PC-3 (cell line): Measurements from ENCODE around the gene ATP2A1. TPM values are rescaled to one million over a fixed set of nuclear protein-coding genes. Genes with fewer than 3 reads are reported as not detected.

Source experiments
- ATAC-seq: fragments of 200-7000 bp; cut with Tn5 transposase; 2 replicates; pipeline ENCODE4 v1.9.1; 2020; ENCODE audit warnings: mild to moderate bottlenecking, moderate library complexity
- BruUV-seq: library from RNA; stranded (reverse); fragments of 400-500 nt; replicated peaks from 2 replicates; lab custom pipeline; 2021; lab: Mats Ljungman, UMichigan
- CTCF ChIA-PET: fragments of 300-600 bp; sonication (Branson Sonifier 250); formaldehyde crosslinking; loops from one replicate; lab custom pipeline; 2022; ENCODE audit warnings: antibody characterized with exemption; lab: Charles Lee
- POLR2A ChIA-PET: fragments of 300-600 bp; sonication (Branson Sonifier 250); formaldehyde crosslinking; loops from one replicate; lab custom pipeline; 2022; ENCODE audit warnings: antibody characterized with exemption; ENCODE audit not compliant: unreplicated experiment; lab: Charles Lee
- DNase-seq: peaks from one replicate; pipeline ENCODE4 v3.0.0-alpha.2; 2015
- H2AFZ ChIP-seq: fragments of 300-600 bp; sonication (generic); 2 replicates; pipeline ENCODE4 v1.6.0; 2016; ENCODE audit warnings: antibody characterized with exemption, low read length
- H3F3A ChIP-seq: fragments of 300-600 bp; sonication (generic); one replicate; pipeline ENCODE4 v1.6.0; 2017; ENCODE audit warnings: antibody characterized with exemption, low read length, control low read depth, mild to moderate bottlenecking; ENCODE audit not compliant: unreplicated experiment
- H3K27ac ChIP-seq: fragments of 300-600 bp; sonication (generic); 2 replicates; pipeline ENCODE4 v1.5.1; 2016; ENCODE audit warnings: mild to moderate bottlenecking, low read length
- H3K27me3 ChIP-seq: fragments of 300-600 bp; sonication (generic); 2 replicates; pipeline ENCODE4 v1.6.1; 2016; ENCODE audit warnings: low read length, mixed read lengths
- H3K36me3 ChIP-seq: fragments of 300-600 bp; sonication (generic); 2 replicates; pipeline ENCODE4 v1.6.1; 2016; ENCODE audit warnings: low read depth, mixed run types, low read length, mixed read lengths
- H3K4me1 ChIP-seq: fragments of 300-600 bp; sonication (generic); 2 replicates; pipeline ENCODE4 v1.5.1; 2016; ENCODE audit warnings: low read length; ENCODE audit not compliant: insufficient read depth
- H3K4me2 ChIP-seq: fragments of 300-600 bp; sonication (generic); 2 replicates; pipeline ENCODE4 v1.6.0; 2016; ENCODE audit warnings: low read length
- H3K4me3 ChIP-seq: fragments of 300-600 bp; sonication (generic); 2 replicates; pipeline ENCODE4 v1.5.1; 2016; ENCODE audit warnings: mild to moderate bottlenecking, low read length, mixed read lengths
- H3K79me2 ChIP-seq: fragments of 300-600 bp; sonication (generic); 2 replicates; pipeline ENCODE4 v1.6.1; 2017; ENCODE audit warnings: low read length, mixed read lengths
- H3K9ac ChIP-seq: fragments of 300-600 bp; sonication (generic); 2 replicates; pipeline ENCODE4 v1.6.0; 2016; ENCODE audit warnings: mild to moderate bottlenecking, low read length
- H3K9me2 ChIP-seq: fragments of 300-600 bp; sonication (generic); replicated peaks from 2 replicates; pipeline ENCODE4 v1.6.1; 2016; ENCODE audit warnings: mixed run types, low read length, mixed read lengths
- H3K9me3 ChIP-seq: fragments of 300-600 bp; sonication (generic); 2 replicates; pipeline ENCODE4 v1.6.1; 2016; ENCODE audit warnings: low read length, mixed read lengths
- H4K20me1 ChIP-seq: fragments of 300-600 bp; sonication (generic); 2 replicates; pipeline ENCODE4 v1.6.1; 2016; ENCODE audit warnings: low read length, mixed read lengths
- EZH2 ChIP-seq: fragments of 300-600 bp; sonication (generic); IDR thresholded peaks from one replicate; pipeline ENCODE4 v1.6.1; 2017; ENCODE audit warnings: antibody characterized with exemption, mild to moderate bottlenecking, low read length; ENCODE audit not compliant: unreplicated experiment
- EZH2phosphoT487 ChIP-seq: fragments of 300-600 bp; sonication (generic); IDR thresholded peaks from 2 replicates; pipeline ENCODE4 v1.6.1; 2018; ENCODE audit warnings: mild to moderate bottlenecking, antibody characterized with exemption, low read length, borderline replicate concordance
- intact Hi-C: fragments of 100-400 bp; cut with micrococcal nuclease; formaldehyde crosslinking; loops from 2 replicates; pipeline ENCODE4 v1.9.0; 2023
- total RNA-seq: library from RNA; depleted of rRNA; stranded (reverse); fragments of >200 nt; gene quantifications from 2 replicates; pipeline ENCODE4 v1.2.3, GENCODE V29; 2014
- TF ChIP-seq, protein P1 (sequence below): fragments of 300-600 bp; sonication (generic); conservative IDR thresholded peaks from 2 replicates; pipeline ENCODE4 v1.5.1; 2017; ENCODE audit warnings: antibody characterized with exemption, low read depth, mild to moderate bottlenecking, low read length

Gene ATP2A1
- total RNA-seq, 1 experiment from 2014 or later = 0.87 TPM

DNA sequence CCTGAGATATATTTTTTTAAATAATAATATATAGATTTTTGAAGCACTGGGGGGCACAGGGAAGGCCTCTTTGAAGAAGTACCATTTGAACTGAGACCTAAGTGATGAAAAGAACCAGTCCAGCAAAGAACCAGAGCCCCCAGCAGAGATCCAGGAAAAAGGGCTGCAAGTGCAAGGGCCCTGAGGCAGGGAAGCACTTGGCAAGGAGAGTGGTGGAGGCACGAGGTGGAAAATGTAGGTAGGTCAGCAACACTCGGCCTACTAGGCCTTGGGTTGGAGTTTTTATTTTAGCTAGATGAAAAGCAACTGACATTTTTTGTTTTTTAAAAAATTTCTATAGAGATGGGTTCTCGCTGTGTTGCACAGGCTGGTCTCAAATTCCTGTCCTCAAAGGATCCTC is 51.9 kb downstream of the ATP2A1 start:
- no peaks in the 10 kb centered on the region for H3K4me1 ChIP-seq
- BruUV-seq = no TSS peak

DNA sequence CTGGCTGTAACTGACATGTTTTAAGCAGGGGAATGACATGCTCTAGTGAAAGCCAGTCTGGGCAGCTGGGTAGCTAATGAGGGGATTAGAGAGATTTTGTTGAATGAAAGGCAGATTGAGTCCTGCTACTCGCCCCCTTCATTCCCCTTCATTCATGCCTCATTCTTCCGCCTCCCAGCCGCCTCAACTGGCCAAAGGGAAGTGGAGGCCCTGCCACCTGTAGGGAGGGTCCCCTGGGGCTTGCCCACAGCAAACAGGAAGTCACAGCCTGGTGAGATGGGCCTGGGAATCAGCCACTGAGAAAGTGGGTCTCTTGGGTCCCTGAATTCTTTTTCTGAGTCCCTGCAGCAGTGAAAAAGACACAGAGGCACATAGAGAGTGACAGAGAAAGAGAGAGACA is 52.4 kb downstream of the ATP2A1 start:
- TF ChIP-seq, protein P1, sequence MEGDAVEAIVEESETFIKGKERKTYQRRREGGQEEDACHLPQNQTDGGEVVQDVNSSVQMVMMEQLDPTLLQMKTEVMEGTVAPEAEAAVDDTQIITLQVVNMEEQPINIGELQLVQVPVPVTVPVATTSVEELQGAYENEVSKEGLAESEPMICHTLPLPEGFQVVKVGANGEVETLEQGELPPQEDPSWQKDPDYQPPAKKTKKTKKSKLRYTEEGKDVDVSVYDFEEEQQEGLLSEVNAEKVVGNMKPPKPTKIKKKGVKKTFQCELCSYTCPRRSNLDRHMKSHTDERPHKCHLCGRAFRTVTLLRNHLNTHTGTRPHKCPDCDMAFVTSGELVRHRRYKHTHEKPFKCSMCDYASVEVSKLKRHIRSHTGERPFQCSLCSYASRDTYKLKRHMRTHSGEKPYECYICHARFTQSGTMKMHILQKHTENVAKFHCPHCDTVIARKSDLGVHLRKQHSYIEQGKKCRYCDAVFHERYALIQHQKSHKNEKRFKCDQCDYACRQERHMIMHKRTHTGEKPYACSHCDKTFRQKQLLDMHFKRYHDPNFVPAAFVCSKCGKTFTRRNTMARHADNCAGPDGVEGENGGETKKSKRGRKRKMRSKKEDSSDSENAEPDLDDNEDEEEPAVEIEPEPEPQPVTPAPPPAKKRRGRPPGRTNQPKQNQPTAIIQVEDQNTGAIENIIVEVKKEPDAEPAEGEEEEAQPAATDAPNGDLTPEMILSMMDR = no peak
- TF ChIP-seq EZH2 (no peak), EZH2phosphoT487 (no peak)
- Histone ChIP-seq H3K9me2 (no peaks in the 10 kb centered on the region), H3K4me1 (no peaks in the 10 kb centered on the region), H3F3A (no peaks in the 10 kb centered on the region), H4K20me1 (no peaks in the 10 kb centered on the region), H3K36me3 (no peaks in the 10 kb centered on the region), H3K4me3 (no peak overlapping the region), H3K79me2 (no peaks in the 10 kb centered on the region), H3K9me3 (no peaks in the 10 kb centered on the region), H3K4me2 (no peak overlapping the region), H3K9ac (no peak overlapping the region), H2AFZ (no peak overlapping the region), H3K27me3 (no peaks in the 10 kb centered on the region), H3K27ac (no peak overlapping the region)
- intact Hi-C loops = no loop called here
- CTCF ChIA-PET = no interaction called here
- ATAC-seq (no peak), DNase-seq (no peak)
- POLR2A ChIA-PET = no interaction called here
- BruUV-seq = no TSS peak

More for the DNA sequence above, 51.9 kb downstream of the ATP2A1 start:
- TF ChIP-seq EZH2phosphoT487 (no peak), EZH2 (no peak)
- TF ChIP-seq, protein P1 = no peak
- ATAC-seq (no peak), DNase-seq (no peak)
- H2AFZ ChIP-seq = no peak overlapping the region
- no peaks in the 10 kb centered on the region for H3K36me3 ChIP-seq
- no peak overlapping the region for H3K4me3 ChIP-seq
- H3K4me2 ChIP-seq = no peak overlapping the region
- intact Hi-C loops = no loop called here
- H3K9me3 ChIP-seq = no peaks in the 10 kb centered on the region
- no peak overlapping the region for H3K27ac ChIP-seq
- no peaks in the 10 kb centered on the region for H3F3A ChIP-seq
- no peak overlapping the region for H3K9ac ChIP-seq
- H4K20me1 ChIP-seq = no peaks in the 10 kb centered on the region
- no peaks in the 10 kb centered on the region for H3K79me2 ChIP-seq
- ChIA-PET POLR2A (no interaction called here), CTCF (no interaction called here)
- no peaks in the 10 kb centered on the region for H3K27me3 ChIP-seq
- H3K9me2 ChIP-seq = no peaks in the 10 kb centered on the region

DNA sequence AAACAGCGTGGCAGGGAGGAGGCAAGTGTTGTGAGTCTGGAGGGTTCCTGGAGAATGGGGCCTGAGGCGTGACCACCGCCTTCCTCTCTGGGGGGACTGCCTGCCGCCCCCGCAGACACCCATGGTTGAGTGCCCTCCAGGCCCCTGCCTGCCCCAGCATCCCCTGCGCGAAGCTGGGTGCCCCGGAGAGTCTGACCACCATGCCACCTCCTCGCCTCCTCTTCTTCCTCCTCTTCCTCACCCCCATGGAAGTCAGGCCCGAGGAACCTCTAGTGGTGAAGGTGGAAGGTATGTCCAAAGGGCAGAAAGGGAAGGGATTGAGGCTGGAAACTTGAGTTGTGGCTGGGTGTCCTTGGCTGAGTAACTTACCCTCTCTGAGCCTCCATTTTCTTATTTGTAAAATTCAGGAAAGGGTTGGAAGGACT is 53.5 kb downstream of the ATP2A1 start, which contains the start of gene CD19:
CD19 (plus strand) TSS at position 171 of the 425 bp plus-strand sequence; CDS start at position 201, 30 bp downstream.
- no peaks in the 10 kb centered on the region for H4K20me1 ChIP-seq
- H3K79me2 ChIP-seq = no peaks in the 10 kb centered on the region
- no peak within 1 kb of the TSS for H2AFZ ChIP-seq
- ATAC-seq (no peak), DNase-seq (no peak)
- H3K36me3 ChIP-seq = no peaks in the 10 kb centered on the region
- POLR2A ChIA-PET = no interaction called here
- no TSS peak for BruUV-seq
- no peak within 1 kb of the TSS for H3K4me2 ChIP-seq
- intact Hi-C loops = no loop called here
- no peak for TF ChIP-seq EZH2
- TF ChIP-seq, protein P1 = no peak
- TF ChIP-seq EZH2phosphoT487 = no peak
- no peak within 1 kb of the TSS for H3K4me3 ChIP-seq
- no peaks in the 10 kb centered on the region for H3K4me1 ChIP-seq
- CTCF ChIA-PET = no interaction called here
- H3K9me2 ChIP-seq = no peaks in the 10 kb centered on the region
- H3K9me3 ChIP-seq = no peaks in the 10 kb centered on the region
- H3K27me3 ChIP-seq = no peaks in the 10 kb centered on the region
- H3K27ac ChIP-seq = no peak within 1 kb of the TSS
- H3F3A ChIP-seq = no peaks in the 10 kb centered on the region
- H3K9ac ChIP-seq = no peak within 1 kb of the TSS
